T-helper 9 cell (primary cell): ENCODE measurements around the gene SIGLEC5.
"Not testable (repeated sequence)": the region's sequence is repeated elsewhere in the genome, so short reads cannot be mapped to it uniquely, and the experiment has no call there.

Experiments
- DNase-seq: peaks from one replicate; pipeline ENCODE4 v3.0.0-alpha.2; 2020
- total RNA-seq, 2 donors: gene quantifications; one replicate each; lab custom pipeline; 2026; lab: John Stamatoyannopoulos, UW

Gene SIGLEC5, protein sequence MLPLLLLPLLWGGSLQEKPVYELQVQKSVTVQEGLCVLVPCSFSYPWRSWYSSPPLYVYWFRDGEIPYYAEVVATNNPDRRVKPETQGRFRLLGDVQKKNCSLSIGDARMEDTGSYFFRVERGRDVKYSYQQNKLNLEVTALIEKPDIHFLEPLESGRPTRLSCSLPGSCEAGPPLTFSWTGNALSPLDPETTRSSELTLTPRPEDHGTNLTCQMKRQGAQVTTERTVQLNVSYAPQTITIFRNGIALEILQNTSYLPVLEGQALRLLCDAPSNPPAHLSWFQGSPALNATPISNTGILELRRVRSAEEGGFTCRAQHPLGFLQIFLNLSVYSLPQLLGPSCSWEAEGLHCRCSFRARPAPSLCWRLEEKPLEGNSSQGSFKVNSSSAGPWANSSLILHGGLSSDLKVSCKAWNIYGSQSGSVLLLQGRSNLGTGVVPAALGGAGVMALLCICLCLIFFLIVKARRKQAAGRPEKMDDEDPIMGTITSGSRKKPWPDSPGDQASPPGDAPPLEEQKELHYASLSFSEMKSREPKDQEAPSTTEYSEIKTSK
- 0 reads per million in 2 donors for total RNA-seq

DNA sequence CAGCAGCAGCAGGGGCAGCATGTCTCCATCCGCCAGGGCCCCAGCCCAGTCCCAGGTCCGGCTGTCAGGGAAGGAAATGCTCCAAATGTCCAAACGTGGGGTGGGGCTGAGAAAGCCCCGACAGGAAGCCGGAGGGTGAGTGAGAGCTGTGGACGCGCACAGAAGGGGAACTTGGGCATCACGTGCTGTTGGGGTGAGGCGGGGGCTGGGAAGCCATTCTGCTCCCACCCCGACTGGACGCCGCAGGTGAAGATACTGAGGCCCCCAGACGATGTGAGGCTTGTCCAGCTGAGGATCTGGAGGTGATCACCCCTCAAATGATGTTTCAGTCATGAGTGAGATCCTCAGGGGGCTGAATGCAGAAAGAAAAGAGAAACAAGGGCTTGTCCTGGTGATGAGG is at the start of gene SIGLEC5:
Gene SIGLEC5, minus strand, starts transcription at position 87 of the 400 bp plus-strand sequence. Its CDS starts 66 bp downstream, at position 21.
- not testable (repeated sequence) for DNase-seq

DNA sequence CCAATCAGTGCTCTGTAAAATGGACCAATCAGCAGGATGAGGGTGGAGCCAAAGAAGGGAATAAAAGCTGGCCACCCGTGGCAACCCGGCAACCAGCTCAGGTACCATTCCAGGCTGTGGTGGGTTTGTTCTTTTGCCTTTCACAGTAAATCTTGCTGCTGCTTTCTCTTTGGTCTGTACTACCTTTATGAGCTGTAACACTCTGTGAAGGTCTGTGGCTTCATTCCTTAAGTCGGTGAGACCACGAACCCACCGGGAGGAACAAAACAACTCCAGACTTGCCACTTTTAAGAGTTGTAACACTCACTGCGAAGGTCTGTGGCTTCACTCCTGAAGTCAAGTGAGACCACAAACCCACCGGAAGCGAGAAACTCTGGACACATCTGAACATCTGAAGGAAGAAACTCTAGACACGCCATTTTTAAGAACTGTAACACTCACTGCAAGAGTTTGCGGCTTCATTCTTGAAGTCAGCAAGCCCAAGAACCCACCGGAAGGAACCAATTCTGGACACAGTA is 46.4 kb upstream of the SIGLEC5 start:
- DNase-seq = no peak

DNA sequence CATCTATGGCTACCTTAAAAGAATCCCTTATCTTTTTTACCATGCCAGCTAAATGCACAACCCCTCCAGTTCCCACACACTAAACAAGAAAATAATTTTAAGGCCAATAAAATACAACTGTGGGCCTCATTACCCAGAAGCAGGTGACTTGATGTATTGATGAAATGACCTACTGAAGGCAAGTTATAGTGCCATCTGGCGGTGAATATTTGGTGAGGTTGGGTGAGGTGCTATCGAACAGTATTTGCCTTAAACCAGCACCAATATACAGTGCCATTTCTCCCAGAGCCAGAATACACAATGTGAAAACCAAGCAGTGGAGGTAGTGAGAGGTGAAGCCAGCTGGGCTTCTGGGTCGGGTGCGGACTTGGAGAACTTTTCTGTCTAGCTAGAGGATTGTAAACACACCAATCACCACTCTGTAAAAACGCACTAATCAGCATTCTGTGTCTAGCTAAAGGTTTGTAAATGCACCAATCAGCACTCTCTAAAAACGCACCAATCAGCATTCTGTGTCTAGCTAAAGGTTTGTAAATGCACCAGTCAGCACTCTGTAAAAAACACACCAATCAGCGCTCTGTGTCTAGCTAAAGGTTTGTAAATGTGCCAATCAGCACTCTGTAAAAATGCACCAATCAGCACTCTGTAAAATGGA is 45.8 kb upstream of the SIGLEC5 start:
- DNase-seq = not testable (repeated sequence)

DNA sequence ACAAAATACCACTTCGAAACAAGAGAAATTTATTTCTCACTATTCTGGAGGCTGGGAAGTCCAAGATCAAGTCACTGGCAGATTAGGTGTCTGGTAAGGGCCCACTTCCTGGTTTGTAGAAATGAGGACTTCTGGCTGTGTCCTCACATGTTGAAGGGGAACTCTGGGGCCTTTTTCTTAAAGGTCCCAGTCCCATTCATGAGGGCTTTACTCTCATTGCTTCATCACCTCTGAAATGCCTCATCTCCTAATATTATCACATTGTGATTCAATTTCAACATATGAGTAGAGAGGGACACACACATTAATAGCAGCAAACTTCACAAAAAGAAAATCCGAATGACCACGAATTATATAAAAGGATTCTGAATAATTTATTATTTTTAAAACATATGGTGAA is 38.0 kb upstream of the SIGLEC5 start:
- DNase-seq = no peak

DNA sequence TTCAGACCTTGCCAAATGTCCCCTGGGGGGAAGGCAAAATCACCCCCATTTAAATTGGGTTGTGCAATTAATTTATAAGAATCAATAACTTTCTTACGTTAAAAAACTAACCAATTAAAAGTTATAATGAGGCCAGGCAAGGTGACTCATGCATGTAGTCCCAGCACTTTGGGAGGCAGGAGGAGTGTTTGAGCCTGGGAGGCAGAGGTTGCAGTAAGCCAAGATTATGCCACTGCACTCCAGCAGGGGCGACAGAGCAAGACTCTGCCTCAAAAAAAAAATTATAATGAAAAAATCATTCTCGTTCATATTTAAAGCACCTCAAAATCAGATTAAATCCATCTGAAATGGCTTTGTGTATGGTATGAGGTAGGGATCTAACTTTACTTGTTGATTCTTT is 34.8 kb upstream of the SIGLEC5 start:
- DNase-seq = no peak

DNA sequence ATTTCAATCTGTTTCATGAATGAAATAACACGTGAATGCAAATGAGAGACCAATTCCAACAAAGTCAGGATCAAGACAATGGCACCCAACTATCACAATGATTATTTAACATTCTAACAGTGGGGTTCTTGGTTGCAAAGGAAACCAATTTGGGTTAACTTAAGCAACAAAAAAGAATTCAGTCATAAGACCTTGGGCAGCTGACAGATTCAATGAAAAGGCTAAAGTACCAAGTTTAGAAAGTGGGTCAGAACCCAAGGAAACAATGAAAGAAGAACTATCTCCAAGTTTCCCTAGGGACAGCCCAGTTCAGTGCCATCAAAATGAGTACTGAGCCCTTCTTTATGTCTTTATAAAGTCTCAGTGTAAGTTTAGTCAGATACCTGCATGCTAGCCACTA is 33.9 kb upstream of the SIGLEC5 start:
- no peak for DNase-seq

DNA sequence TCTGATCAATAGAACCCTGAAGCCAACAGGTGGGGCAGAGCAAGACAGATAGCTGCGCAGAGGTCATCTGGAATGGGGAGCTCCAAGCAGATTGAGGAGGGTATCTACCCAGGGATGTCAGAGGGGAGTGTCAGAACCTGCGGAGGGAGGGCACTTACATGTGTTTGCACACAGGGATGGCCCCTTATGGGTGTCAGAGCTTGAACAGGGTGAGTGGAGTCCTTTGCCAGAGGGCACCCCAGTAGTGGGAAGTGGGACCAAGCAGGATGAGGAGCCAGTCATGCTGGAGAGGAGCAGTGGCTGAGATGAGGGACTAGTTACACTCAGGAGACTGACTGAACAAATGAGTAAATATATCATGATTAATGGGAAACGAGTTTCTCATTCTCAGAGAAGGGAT is 33.4 kb upstream of the SIGLEC5 start:
- DNase-seq = no peak

DNA sequence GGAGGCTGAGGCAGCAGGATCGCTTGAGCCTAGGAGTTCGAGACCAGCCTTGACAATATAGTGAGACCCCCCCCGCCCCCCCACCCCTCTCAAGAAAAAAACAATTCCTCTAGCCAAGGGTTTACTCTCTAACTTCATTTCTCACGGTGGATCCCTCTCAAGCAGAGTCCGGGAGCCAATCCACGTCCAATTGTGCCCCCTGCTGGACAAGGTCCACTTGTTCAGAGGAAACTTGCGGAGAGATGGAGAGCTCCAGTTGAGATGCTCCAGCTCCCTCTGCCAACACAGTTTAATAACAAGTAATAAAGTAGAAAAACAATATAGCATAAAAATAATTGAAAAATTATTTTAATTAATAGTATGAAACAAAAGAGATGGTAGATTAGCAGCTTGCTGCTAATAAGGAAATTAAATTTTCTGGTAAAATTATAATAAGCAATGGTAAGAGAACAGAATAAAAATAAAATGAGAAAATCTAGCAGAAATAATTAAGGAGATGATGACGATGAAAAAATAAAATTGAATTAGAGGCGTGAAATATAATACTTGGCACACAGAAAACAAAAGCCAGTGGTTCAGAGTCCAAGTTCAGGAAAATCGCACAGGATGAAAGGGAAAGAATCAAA is 30.9 kb upstream of the SIGLEC5 start:
- peak; percentile 45 for DNase-seq

DNA sequence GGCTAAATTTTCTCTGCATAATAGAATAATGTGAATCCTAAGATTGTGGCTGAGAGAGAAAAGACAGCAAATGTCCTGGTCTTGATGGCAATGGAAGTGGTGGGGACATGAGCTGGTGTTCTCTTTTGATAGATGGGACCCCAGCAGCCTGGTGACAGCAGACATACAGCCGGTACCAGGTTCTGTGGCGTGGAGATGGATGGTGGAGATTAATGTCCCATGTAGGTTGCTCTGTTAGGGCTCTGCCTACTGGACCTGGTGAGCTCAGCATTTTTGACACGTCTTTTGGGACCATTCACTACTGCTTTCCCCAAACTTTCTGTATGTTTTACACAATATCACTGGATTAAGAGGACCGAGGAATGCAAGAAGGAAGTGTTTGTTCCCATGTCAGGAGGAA is 24.6 kb upstream of the SIGLEC5 start:
- no peak for DNase-seq

DNA sequence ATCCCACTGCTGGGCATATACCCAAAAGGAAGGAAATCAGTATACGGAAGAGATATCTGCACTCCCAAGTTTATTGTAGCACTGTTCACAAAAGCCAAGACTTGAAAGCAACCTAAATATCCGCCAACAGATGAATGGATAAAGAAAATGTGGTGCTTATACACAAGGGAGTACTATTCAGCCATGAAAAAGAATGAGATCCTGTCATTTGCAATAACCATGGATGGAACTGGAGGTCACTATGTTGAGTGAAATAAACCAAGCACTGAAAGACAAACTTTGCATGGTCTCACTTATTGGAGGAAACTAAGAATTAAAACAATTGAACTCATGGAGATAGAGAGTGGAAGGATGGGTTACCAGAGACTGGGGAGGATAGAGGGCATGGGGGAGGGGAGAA is 23.0 kb upstream of the SIGLEC5 start:
- no peak for DNase-seq

DNA sequence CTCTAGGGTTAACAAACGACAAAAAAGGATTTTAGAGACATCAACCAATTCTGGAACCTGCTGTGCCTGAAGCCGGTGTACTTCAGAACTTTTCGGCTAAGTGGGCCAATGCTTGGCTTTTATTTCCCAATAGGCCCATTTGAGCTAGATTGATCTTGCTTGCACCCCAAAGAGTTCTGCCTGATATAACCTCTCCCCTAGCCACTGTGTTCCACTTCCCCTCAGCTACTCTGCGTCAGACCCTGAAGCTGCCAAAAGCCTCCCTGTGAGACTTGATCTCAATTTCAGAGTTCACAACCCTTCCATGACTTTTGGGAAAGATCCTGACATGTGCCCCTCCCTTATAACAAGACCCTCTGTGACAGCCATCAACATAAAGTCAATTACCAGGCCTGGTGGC is 22.1 kb upstream of the SIGLEC5 start:
- DNase-seq = no peak

DNA sequence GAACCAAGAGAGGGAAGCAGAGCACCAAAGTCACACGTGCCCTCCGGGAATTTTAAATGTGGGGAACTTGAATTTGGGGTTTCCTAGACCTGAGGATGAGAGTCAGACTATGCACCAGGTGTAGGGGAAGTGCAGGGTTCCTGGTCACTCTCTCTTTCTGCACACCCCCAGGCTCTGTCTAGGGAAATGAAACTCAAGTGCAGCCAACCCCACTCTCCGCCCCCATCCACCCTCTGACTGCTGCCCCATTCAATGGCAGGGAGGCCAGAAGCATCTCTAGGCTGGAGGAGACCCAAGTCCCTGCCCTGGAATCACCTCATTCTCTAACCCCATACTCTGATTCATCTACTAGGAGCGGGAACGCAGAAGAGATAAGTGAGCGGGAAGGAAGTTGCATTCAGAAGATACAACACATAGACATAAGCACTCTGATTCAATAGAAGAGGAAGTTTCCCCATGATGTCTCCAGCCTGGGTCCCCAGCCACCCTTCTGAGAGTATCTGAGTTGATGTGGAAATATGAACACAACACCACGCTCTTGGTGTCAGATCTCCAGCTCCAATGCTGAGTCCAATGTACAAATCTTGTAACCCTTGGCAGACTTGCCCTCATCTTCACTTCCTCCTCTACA is 21.1 kb upstream of the SIGLEC5 start:
- no peak for DNase-seq

DNA sequence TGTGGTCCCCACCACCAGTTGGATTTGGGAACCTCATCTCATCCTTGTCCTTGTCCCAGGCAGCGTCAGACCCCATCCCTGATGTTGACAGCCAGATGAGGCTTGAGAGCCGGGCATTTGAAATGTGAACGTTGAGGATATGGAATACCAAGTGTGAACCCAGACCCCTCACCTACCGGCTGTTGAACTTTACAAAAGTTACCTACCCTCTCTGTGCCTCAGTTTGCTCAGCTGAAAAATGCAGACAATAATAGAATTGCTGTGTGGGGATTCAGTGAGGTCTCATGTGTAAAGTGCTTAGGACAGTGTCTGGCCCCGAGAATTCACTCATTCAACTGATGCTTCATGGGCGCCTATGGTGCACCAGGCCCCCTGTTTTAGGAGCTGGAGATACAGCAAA is 17.1 kb upstream of the SIGLEC5 start:
- no peak for DNase-seq

DNA sequence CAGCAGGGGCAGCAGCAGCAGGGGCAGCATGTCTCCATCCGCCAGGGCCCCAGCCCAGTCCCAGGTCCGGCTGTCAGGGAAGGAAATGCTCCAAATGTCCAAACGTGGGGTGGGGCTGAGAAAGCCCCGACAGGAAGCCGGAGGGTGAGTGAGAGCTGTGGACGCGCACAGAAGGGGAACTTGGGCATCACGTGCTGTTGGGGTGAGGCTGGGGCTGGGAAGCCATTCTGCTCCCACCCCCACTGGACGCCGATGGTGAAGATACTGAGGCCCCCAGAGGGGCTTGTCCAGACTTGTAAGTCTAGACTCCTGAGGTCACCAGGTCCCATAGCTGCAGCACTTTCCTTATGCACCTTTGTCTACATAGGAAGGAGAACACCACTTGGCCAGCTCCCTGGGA is 16.5 kb upstream of the SIGLEC5 start, which contains the start of gene SIGLEC14:
Gene SIGLEC14, minus strand, starts transcription at position 96 of the 400 bp plus-strand sequence. Its CDS starts 66 bp downstream, at position 30.
- DNase-seq = not testable (repeated sequence)

DNA sequence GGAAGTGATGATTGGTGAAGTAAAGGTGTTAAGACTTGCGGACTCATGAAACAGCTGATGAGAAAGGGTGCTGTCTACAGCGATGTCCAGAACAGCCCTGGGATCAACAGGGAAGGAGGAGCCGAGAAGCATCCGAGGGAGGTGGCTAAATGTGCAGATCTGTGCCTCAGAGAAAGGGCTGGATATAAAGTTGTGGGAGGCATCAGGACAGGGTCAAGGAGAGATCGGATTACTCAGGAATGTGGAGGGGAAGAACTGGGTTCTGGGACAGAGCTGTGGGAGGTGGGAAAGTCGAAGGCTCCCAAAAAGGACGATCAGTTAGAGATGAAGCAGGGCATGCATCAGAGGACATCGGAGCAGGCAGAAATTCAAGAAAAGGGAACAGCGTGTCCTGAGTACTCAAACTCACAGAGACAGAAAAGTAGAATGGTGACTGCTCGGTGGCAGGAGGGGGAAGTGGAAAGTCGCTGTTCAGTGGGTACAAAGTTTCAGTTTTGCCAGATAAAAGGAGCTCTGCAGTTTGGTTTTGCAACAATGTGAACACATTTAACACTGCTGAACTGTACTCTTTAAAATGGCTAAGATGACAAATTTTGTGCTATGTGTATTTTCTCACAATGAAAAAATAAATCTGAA is 14.6 kb upstream of the SIGLEC5 start:
- DNase-seq = no peak

DNA sequence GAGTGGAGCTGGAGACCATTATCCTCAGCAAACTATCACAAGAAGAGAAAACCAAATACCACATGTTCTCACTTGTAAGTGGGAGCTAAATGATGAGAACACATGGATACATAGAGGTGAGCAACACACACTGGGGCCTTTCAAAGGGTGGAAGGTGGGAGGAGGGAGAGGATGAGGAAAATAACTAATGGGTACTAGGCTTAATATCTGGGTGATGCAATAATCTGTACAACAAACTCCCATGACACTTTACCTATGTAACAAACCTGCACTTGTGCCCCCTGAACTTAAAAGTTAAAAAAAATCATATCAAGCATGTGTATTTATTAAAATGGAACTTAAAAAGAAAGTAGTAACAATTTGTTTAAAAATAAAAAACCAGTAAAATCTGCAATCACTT is 11.4 kb upstream of the SIGLEC5 start:
- no peak for DNase-seq

DNA sequence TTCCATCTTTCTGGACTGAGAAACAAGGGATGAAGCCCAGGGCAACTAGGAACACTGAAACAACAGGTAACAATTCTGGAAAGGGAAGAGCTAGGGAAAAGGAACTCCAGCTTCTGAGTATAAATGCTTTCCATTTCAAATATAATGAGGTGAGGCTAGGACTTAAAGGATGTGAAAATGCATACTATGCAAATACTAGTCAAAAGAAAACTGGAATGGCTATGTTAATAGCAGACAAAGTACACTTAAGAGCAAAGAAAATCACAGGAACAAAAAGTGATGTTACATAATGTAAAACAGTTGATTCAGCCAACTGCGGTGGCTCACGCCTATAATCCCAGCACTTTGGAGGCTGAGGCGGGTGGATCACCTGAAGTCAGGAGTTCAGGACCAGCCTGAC is 10.2 kb upstream of the SIGLEC5 start:
- DNase-seq = no peak

DNA sequence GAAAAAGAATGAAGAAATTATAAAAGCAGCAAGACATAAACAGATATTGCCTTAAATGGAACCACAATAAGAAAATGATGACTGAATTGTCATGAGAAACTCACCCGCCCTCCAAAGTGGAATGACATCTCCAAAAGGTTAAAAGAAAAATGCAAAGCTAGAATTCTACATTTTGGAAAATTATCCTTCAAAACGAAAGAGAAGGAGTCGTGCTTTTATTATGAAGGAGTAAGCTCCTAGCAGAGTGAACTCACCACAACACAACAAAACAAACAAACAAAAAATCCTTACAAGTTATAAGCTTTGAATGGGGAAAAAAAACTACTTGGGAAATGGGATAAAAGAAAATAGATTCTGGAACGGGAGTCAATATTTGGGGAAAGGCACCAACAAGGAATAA is 9.7 kb upstream of the SIGLEC5 start:
- no peak for DNase-seq

DNA sequence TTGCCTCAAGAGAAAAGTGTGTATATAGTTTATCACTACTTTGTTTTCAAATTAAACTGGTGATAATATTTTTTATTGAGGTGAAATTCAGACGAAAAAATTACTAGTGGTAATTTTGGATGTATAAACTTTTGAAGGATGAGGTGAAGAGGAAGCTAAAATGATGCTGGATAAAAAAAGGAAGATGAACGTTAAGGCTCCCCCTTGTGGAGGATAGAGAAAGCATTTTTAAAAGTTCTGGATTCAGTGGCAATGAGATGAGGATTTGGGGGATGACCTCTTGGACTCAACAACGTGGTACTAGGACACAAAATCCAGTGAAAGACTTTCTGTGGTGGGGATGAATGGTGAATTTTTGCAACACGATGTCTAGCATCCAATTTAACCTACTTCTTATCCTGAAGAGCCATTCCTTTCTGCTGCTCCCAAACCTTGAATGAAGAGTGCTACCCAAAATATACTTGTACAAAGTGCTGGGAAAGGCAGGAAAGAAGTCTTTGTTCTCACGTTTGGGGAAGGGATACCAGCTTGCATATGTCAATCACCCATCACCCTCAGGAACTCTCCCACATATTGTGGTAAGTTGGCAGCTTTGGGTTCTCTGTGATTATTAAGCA is 7.3 kb upstream of the SIGLEC5 start:
- DNase-seq = no peak

DNA sequence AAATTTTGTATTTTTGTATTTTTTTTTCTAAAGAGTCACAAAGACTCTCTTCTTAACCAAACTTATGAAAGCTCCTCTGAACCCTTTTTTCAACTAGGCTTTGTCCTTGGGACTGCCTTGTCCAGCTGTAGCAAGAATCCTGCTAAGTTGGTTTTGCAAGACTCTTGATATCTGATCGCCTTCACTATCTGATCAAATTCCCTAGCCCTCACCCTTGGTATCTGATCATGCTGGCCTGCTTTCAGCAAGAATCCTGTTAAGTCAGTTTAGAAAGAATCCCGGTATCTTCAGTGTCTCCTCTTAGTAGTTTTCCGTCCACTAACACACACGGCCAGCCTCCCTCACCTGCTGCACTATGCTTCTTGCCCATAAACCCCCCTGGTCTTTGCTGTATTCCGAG is 1.9 kb upstream of the SIGLEC5 start:
- no peak for DNase-seq

DNA sequence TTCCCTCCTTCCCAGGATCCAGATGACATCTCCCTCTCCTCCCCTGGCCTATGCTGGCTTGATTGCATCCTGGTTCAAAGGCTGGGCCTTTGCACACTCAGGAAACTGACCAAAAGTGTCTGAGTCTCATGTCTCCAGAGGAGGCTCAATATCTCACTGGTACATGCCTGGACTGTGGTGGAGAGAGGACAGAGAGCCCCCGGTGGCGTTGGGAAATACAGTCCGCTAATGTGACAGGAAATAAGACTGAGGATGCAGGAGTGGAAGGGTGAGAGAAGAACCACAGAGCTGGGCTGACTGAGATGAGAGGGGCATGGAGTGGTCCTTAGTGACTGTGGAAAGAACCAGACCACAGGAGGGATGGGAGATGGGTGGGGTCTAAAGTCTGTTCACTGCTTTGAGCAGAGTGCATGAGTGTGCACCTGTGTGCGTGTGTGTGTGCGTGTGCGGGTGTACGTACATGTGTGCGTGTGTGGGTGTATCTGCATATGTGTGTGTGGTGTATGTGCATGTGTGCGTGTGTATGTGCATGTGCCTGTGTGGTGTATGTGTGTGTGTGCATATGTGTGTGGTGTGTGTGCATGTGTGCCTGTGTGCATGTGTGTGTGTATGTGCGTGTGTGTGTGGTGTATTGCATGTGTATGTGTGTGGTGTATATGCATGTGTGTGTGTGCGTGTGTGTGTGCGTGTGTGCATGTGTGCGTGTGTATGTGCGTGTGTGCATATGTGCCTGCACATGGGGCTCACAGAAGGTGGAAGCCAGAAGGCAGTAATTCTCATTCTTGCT is 1.9 kb downstream of the SIGLEC5 start:
- no peak for DNase-seq
